GM12878 (cell line): Measurements from ENCODE around the gene CAST. TPM values are rescaled to one million over a fixed set of nuclear protein-coding genes. Genes with fewer than 3 reads are reported as not detected.
"Not testable (repeated sequence)": the region's sequence is repeated elsewhere in the genome, so short reads cannot be mapped to it uniquely, and the experiment has no call there.

Source experiments
- ATAC-seq: fragments of 200-7000 bp; cut with Tn5 transposase; 3 replicates; pipeline ENCODE4 v1.9.1; 2020; ENCODE audit warnings: mild to moderate bottlenecking, moderate library complexity
- BruUV-seq: library from RNA; stranded (reverse); fragments of 400-500 nt; replicated peaks from 2 replicates; lab custom pipeline; 2021; lab: Mats Ljungman, UMichigan
- CTCF ChIA-PET: fragments of 300-600 bp; sonication (Branson Sonifier 250); formaldehyde crosslinking; extraction: SDS; loops from one replicate; lab custom pipeline; 2021; ENCODE audit warnings: inconsistent platforms; lab: Yijun Ruan, JAX
- POLR2A ChIA-PET: fragments of 350-600 bp; formaldehyde crosslinking; extraction: SDS; loops from one replicate; lab custom pipeline; 2021; ENCODE audit warnings: inconsistent platforms; lab: Charles Lee
- RAD21 ChIA-PET: fragments of 300-600 bp; sonication (Branson Sonifier 250); formaldehyde crosslinking; loops from one replicate; lab custom pipeline; 2023; ENCODE audit warnings: antibody characterized with exemption; ENCODE audit not compliant: unreplicated experiment; lab: Charles Lee
- SMC1A ChIA-PET: fragments of 300-600 bp; sonication (Branson Sonifier 250); formaldehyde crosslinking; loops from one replicate; lab custom pipeline; 2023; ENCODE audit not compliant: unreplicated experiment, uncharacterized antibody; lab: Charles Lee
- DNase-seq: peaks from one replicate; pipeline ENCODE4 v3.0.0-alpha.2; 2011; ENCODE audit warnings: low read depth, low spot score
- FAIRE-seq: peaks from 3 replicates; lab custom pipeline; 2011; peaks lifted over from hg19 to GRCh38; lab: Jason Lieb, UNC
- H2AFZ ChIP-seq: 2 replicates; pipeline ENCODE4 v1.6.0; 2011; ENCODE audit warnings: low read depth, low read length, control low read depth; ENCODE audit not compliant: control insufficient read depth
- H3K27ac ChIP-seq: 2 replicates; pipeline ENCODE4 v1.5.1; 2011; ENCODE audit warnings: control low read depth; ENCODE audit not compliant: control insufficient read depth, insufficient read depth
- H3K27me3 ChIP-seq, 2 experiments: replicated peaks in 1 of 2; 2 replicates each; pipeline versions ENCODE4 v1.6.0 to v1.6.1; 2011; ENCODE audit warnings: low read length in 1 of 2; ENCODE audit not compliant: control insufficient read depth in 2 of 2, insufficient read depth in 2 of 2
- H3K36me3 ChIP-seq, 2 experiments: 2 replicates each; pipeline ENCODE4 v1.5.1; 2011; ENCODE audit warnings: low read length in 1 of 2; ENCODE audit not compliant: control insufficient read depth in 2 of 2, insufficient read depth in 2 of 2
- H3K4me1 ChIP-seq: 2 replicates; pipeline ENCODE4 v1.6.1; 2011; ENCODE audit warnings: mild to moderate bottlenecking, low read length, moderate library complexity, mixed read lengths; ENCODE audit not compliant: control insufficient read depth, insufficient read depth
- H3K4me2 ChIP-seq: 2 replicates; pipeline ENCODE4 v1.6.0; 2011; ENCODE audit warnings: control low read depth; ENCODE audit not compliant: control insufficient read depth, insufficient read depth
- H3K4me3 ChIP-seq: fragments of 200-600 bp; sonication (generic); 2 replicates; pipeline ENCODE4 v1.5.1; 2016
- H3K79me2 ChIP-seq: 2 replicates; pipeline ENCODE4 v1.6.0; 2011; ENCODE audit warnings: low read length; ENCODE audit not compliant: control insufficient read depth, insufficient read depth
- H3K9ac ChIP-seq: 2 replicates; pipeline ENCODE4 v1.8.0; 2011; ENCODE audit warnings: low read length, control low read depth, mixed read lengths; ENCODE audit not compliant: control insufficient read depth, insufficient read depth
- H3K9me3 ChIP-seq: replicated peaks from 3 replicates; pipeline ENCODE4 v1.5.1; 2011; ENCODE audit warnings: mild to moderate bottlenecking, low read length; ENCODE audit not compliant: control insufficient read depth, insufficient read depth
- H4K20me1 ChIP-seq: 2 replicates; pipeline ENCODE4 v1.6.0; 2011; ENCODE audit not compliant: control insufficient read depth, insufficient read depth
- BMI1 ChIP-seq: fragments of 450-650 bp; IDR thresholded peaks from 2 replicates; pipeline ENCODE4 v1.6.1; 2016; ENCODE audit warnings: mild to moderate bottlenecking, moderate library complexity, borderline replicate concordance
- CBX5 ChIP-seq: sonication (generic); IDR thresholded peaks from 2 replicates; pipeline ENCODE4 v1.6.1; 2016; ENCODE audit warnings: low read depth, moderate library complexity, mild to moderate bottlenecking, inconsistent platforms
- IRF3 ChIP-seq: fragments of 450-650 bp; IDR thresholded peaks from 2 replicates; pipeline ENCODE4 v1.6.1; 2014; ENCODE audit warnings: mild to moderate bottlenecking
- NBN ChIP-seq: fragments of 450-650 bp; IDR thresholded peaks from 2 replicates; pipeline ENCODE4 v1.6.1; 2016
- NR2C1 ChIP-seq: fragments of 450-650 bp; IDR thresholded peaks from 2 replicates; pipeline ENCODE4 v1.6.1; 2017; ENCODE audit warnings: antibody characterized with exemption, mild to moderate bottlenecking, moderate library complexity
- POU2F2 ChIP-seq: IDR thresholded peaks from 3 replicates; pipeline ENCODE4 v1.6.1; 2011; ENCODE audit warnings: low read depth, mild to moderate bottlenecking, low read length, borderline replicate concordance
- SPI1 ChIP-seq: IDR thresholded peaks from 2 replicates; pipeline ENCODE4 v1.6.1; 2011; ENCODE audit warnings: low read depth, mild to moderate bottlenecking, low read length, moderate library complexity, borderline replicate concordance; ENCODE audit not compliant: insufficient read depth
- USF1 ChIP-seq: IDR thresholded peaks from 2 replicates; pipeline ENCODE4 v1.6.1; 2011; ENCODE audit warnings: borderline replicate concordance, low read depth, mild to moderate bottlenecking, moderate library complexity, mixed read lengths, low read length; ENCODE audit not compliant: insufficient read depth; ENCODE audit errors: extremely low read length
- ZNF24 ChIP-seq: fragments of 450-650 bp; IDR thresholded peaks from 2 replicates; pipeline ENCODE4 v1.6.1; 2017; ENCODE audit warnings: antibody characterized with exemption, mild to moderate bottlenecking
- ZZZ3 ChIP-seq: IDR thresholded peaks from 2 replicates; pipeline ENCODE4 v1.6.1; 2011; ENCODE audit warnings: low read depth; ENCODE audit not compliant: control insufficient read depth, insufficient read length
- WGBS: methylation state at CpG from one replicate; pipeline ENCODE4 v1.1.6; 2016; ENCODE audit warnings: low lambda C conversion rate; ENCODE audit not compliant: insufficient replicate concordance, insufficient coverage; ENCODE audit errors: missing lambda C conversion rate; 5-methylcytosine and 5-hydroxymethylcytosine counted together
- in situ Hi-C: fragments of 300-500 bp; cut with MboI; formaldehyde crosslinking; loops from 9 replicates; pipeline ENCODE4 v1.14.3; 2018; ENCODE audit warnings: mixed read lengths
- intact Hi-C: fragments of 100-400 bp; cut with micrococcal nuclease; formaldehyde crosslinking; loops from one replicate; pipeline ENCODE4 v1.14.2; 2022; ENCODE audit not compliant: unreplicated experiment
- polyA plus RNA-seq, 11 experiments: library from polyadenylated mRNA; depleted of rRNA in 4 of 11; unstranded in 6 of 11; stranded (reverse) in 5 of 11; fragments of >200 nt; fragmentation: Nextera tagmentation in 4 of 11; fragmentation: Illumina TruSeq in 1 of 11; extraction: Ambion mirVana in 4 of 11; extraction: Trizol in 1 of 11; gene quantifications; 1 replicate in 1 of 11; 2 replicates in 10 of 11; pipeline versions ENCODE4 v1.2.1 to v1.2.3, GENCODE V29; 2011 to 2016; ENCODE audit warnings: inconsistent platforms in 2 of 11, missing spikeins in 2 of 11, low read depth in 1 of 11
- total RNA-seq, 4 experiments: library from RNA; depleted of rRNA in 3 of 4; stranded (reverse); fragments of >200 nt in 3 of 4; fragmentation: Illumina TruSeq in 1 of 4; extraction: Trizol in 1 of 4; gene quantifications; 2 replicates each; pipeline versions ENCODE4 v1.2.1 to v1.2.3, GENCODE V29; 2013 to 2021

Gene CAST
- total and polyA plus RNA-seq, 10 of the 15 experiments (the other 5 are each of a cell fraction or from before 2014, with no cell fraction given): 31.7 to 140 (median 68.5) TPM

- TF ChIP-seq NR2C1 (no peak), BMI1 (no peak)
Measured at GRCh38 chr5:96743065-96743768, 81.0 kb downstream of the CAST start (continued).

GRCh38 chr5:96743805-96744204, 81.6 kb downstream of the CAST start:
- Histone ChIP-seq H2AFZ (no peak overlapping the region), H3K9me3 (no peaks in the 10 kb centered on the region), H3K79me2 (no peaks in the 10 kb centered on the region), H3K4me3 (no peak overlapping the region), H3K4me1 (no peaks in the 10 kb centered on the region), H3K36me3 (peaks cover 11 to 15% of the 10 kb centered on the region in 2 experiments), H3K4me2 (no peak overlapping the region)
- intact Hi-C loops (no loop called here), in situ Hi-C loops (no loop called here)
- POLR2A ChIA-PET: no interaction called here
- no peak for FAIRE-seq
- SMC1A ChIA-PET: interaction anchor here (0.9 to 1.8 kb wide), 4 partner anchors 18 to 253 kb away, joined by 3 to 5 read pairs (median 4); no protein-coding TSS in a partner anchor
- TF ChIP-seq NBN (no peak), ZZZ3 (no peak), USF1 (no peak), POU2F2 (no peak), CBX5 (no peak), ZNF24 (no peak), SPI1 (no peak), IRF3 (no peak)
- TF ChIP-seq, all 136 proteins: peak for 0
- H3K9ac ChIP-seq: no peak overlapping the region
- CTCF ChIA-PET: interaction anchor here (1.2 to 2.9 kb wide), 5 partner anchors 9 to 418 kb away, joined by 3 to 12 read pairs (median 9); no protein-coding TSS in a partner anchor
- H4K20me1 ChIP-seq: no peaks in the 10 kb centered on the region
- no peak for ATAC-seq
- no TSS peak for BruUV-seq
- 95% methylated on average over 4 of the region's 4 CpGs for WGBS
- H3K27ac ChIP-seq: no peak overlapping the region
- no peaks in the 10 kb centered on the region for H3K27me3 ChIP-seq
- RAD21 ChIA-PET: interaction anchor here (2.2 to 3.4 kb wide), 2 partner anchors 9 to 130 kb away, joined by 9 to 14 read pairs; no protein-coding TSS in a partner anchor
- DNase-seq: no peak

GRCh38 chr5:96744218-96744617, 82.0 kb downstream of the CAST start:
- H3K4me3 ChIP-seq, FAIRE-seq, H3K4me2 ChIP-seq, H2AFZ ChIP-seq, H3K27ac ChIP-seq, H3K27me3 ChIP-seq, H3K79me2 ChIP-seq, H3K9ac ChIP-seq, H3K9me3 ChIP-seq, POLR2A ChIA-PET, BruUV-seq, H4K20me1 ChIP-seq, ATAC-seq, intact Hi-C loops, DNase-seq, H3K4me1 ChIP-seq, in situ Hi-C loops: not testable (repeated sequence)
- ChIA-PET SMC1A (interaction anchor here (1.7 to 2.1 kb wide), 3 partner anchors 11 to 253 kb away, joined by 3 to 7 read pairs (median 5); no protein-coding TSS in a partner anchor), CTCF (interaction anchor here (0.6 to 2.1 kb wide), 5 partner anchors 8 to 399 kb away, joined by 3 to 9 read pairs (median 3); partner anchors contain the start of gene LIX1), RAD21 (interaction anchor here (2.2 to 3.4 kb wide), 2 partner anchors 8 to 130 kb away, joined by 9 to 14 read pairs; no protein-coding TSS in a partner anchor)
- WGBS: 91% methylated on average over 5 of the region's 5 CpGs
- peaks cover 11 to 15% of the 10 kb centered on the region in 2 experiments for H3K36me3 ChIP-seq
